GM21619 (cell line): ENCODE data around the gene LRRC8C.
"Not testable (repeated sequence)": the region's sequence is repeated elsewhere in the genome, so short reads cannot be mapped to it uniquely, and the experiment has no call there.

Source experiments
- ATAC-seq: cut with Tn5 transposase; IDR thresholded peaks from one replicate; pipeline ENCODE4 v1.9.1; 2021; ENCODE audit not compliant: unreplicated experiment

The LRRC8C gene

DNA sequence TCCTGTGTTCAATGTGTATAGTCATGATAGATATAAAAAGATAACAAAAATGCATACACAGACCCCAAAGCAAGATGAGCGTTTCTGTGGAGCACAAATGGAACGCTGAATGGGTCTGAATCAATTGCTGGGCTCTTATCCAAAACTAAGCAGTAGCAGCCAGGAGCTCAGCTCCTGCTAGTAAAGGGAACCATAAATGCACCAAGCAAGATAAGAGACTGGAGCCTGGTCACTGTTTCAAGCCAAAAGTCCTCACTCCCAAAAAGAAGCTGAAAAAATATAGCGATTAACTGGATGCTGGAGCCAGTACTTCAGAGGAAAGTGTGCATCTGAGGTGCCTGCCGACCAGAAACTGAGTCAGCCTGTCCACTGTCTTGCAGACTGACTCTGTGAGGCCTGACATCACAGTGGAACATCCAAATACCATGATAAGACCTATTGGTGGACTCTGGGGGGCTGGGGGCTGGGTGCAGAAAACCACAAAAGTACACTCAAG lies 68.9 kb downstream of the LRRC8C start:
- no peak for ATAC-seq

DNA sequence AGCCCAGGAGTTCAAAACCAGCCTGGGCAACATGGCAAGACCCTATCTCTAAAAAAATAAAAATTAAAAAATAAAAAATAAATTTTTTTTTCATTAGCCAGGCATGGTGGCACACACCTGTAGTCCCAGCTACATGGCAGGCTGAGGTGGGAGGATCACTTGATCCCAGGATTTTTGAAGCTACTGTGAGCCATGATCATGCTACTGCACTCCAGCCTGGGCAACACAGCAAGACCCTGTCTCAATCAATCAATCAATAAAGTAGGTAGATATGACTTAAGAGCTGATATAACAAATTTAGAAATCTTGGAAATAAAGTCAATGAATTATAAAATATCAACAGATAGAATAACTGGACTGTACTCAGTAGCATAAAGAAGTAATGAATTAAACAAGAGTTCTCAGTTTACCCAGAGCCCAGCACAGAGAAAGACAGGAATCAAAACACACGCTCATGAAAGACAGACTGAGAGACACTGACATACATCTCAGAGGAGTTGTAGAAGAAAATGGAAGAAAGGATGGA lies 69.7 kb downstream of the LRRC8C start:
- ATAC-seq: no peak

DNA sequence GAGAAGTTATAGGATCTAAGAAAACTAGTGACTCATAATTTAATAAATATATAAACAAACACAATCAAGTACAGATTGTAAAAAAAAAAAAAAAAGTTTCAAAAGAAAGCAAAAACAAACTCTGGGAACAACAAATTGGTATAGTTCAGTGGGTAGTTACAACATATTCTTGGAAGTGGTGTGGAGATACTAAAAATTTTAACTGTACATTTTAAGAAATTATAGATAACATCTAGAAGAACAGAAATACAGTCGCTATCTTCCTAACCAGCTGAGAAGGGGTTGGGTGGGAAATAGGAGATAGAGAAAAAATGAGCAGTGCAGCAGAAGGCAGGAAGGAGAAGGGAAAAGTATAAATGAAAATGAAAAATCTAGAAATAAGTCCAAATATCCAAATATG lies 70.5 kb downstream of the LRRC8C start:
- ATAC-seq: no peak

DNA sequence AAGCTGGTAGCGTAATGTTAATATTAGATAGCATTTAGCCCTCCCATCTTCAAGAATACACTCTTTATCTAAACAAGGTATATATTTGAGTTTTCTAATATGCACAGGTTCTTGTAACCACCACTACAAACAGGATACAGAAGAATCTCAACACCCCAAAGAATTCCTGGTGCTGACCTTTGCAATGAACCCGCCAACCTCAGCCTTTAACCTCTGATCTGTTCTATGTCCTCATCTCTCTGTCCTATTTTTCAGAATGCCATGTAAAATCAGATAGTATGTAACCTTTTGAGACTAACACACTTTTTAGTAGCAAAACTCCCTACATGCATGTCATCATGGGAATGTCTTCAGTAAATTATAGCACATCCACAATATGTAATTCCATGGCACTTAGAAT lies 71.1 kb downstream of the LRRC8C start:
- ATAC-seq: no peak

DNA sequence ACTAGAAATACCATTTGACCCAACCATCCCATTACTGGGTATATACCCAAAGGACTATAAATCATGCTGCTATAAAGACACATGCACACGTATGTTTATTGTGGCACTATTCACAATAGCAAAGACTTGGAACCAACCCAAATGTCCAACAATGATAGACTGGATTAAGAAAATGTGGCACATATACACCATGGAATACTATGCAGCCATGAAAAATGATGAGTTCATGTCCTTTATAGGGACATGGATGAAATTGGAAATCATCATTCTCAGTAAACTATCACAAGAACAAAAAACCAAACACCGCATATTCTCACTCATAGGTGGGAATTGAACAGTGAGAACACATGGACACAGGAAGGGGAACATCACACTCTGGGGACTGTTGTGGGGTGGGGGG lies 72.0 kb downstream of the LRRC8C start:
- ATAC-seq: not testable (repeated sequence)

DNA sequence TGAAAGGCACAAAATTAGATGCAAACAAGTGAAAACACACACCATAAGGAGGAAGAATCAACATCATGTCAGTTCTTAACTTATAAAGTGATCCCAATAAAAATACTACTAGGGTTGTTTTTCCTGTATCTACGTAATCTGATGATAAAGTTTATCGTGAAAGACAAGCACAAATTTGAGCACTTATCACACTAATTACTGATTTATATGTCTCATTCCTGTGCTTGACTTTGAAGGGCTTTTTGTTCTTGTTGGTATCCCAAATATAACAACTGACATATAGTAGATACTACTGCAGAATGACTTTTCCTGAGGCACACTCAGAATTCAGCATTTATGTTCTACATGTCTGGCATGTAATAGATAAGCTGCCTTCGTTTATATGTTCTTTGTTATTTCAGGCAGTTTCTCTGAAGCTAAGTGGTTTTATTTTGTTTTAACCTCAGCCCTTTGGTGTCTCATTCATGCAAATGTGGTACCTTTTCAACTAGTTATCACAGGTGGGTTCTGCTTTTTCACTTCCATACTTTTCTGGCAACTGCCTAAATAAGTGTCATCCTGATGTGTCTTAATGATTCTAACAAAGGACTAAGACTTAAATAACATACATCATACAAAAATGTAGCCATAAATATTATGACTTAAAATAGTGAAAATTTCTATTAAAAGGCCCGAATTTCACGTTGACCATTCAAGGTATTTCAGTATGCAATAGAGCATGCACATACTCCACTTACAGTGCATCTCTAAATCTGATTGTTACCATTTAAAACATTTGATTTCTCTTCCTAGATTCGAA lies 73.2 kb downstream of the LRRC8C start:
- ATAC-seq: peak; percentile 69

DNA sequence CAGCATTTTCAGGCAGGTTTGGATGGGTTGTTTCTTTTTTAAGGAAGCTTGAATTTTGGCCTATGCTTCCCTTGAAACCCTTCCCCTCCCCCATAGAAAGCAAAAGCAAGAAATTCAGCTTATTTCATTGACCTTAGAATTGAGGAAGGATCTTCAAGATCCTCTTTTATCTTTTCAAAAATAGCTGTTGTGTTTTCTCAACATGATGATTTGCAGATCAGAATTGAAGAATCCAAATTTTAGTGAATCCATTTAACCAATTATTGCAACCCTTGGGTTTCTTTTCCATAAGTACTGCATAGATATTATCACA lies 73.7 kb downstream of the LRRC8C start:
- ATAC-seq: peak; percentile 18

DNA sequence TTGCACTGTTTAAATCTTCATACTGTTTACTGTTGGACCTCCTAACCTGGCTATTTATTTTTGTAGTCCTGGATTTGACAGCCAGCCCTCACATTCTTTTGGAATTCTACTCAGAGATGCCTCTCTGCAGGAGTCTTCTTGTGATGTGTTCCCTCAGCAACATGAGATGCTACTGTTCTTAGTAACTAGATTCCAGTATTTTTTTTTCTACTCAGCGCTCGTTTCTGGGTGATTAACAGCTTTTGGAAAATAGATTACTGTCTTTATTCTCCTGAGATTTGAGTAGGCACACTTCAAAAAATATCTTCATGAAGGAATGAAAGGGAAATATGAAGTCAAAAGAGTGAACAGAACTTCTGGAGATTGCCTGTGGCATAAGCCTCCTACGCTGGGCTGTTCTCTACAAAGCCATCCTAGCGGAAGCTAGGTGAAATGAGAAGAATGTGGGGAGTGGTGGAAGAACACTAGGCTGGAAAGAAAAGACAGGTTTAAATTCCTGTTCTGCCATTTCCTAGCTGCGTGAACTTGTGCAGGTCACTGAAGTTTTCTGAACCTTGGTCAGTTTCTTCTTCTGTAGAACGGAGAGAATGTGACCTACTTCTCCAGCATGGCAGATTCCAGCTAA lies 75.9 kb downstream of the LRRC8C start:
- no peak for ATAC-seq

DNA sequence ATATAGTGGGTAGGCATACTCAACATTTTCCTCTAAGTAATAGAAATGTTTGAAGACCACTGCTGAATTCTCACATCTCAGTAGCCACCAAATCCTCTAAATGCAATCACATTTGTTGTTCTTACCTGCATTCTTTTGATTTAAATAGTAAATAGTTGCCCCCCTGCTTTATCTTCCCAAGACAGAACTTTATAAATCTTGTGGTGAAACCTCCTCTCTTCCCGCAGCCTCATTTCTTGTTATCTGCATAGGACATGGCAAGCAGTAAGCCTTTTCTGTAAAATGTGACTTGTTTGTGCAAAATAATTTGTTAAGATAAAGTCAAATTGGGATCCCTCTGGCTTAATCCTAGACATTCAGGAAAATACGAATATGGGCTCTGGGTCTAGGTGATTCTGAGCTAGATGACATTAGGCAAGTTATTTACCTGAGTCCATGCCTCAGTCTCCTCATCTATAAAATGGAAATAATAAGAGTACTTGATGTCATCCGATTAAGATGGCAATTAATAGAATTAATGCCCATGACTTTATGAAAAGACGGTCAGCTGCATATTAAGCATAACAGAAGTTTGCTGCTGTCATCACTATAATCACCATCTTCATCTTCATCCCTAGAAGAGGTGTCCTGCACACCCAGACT lies 77.7 kb downstream of the LRRC8C start:
- ATAC-seq: no peak

DNA sequence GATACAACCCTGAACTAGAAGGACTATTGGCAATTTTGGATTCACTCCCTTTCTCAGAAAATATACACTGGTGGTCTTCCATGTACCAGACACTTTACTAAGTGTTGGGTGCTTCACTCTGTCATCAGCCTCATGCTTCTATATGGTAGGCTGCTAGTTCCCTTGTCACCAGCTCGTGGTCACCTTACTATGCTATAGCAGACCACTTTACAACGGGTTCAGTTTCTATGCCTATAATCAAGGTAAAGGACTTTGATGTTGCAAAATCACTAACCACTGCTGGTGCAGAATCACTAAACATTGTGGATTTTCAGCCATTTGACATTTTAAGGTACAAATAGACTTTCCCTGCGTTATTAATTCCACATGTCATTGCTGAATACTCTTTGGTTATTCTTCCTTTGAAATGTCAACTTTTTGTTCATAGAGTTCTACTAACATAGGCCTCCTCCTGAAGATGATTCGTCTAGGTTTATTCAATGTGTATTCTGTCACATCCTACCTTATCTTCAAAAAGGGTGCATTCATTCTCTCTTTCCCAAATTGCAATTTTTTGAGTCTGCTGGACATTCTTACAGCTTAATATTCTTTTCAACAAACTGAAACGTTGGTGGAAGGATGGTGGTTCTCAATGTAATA lies 78.3 kb downstream of the LRRC8C start:
- ATAC-seq: no peak

DNA sequence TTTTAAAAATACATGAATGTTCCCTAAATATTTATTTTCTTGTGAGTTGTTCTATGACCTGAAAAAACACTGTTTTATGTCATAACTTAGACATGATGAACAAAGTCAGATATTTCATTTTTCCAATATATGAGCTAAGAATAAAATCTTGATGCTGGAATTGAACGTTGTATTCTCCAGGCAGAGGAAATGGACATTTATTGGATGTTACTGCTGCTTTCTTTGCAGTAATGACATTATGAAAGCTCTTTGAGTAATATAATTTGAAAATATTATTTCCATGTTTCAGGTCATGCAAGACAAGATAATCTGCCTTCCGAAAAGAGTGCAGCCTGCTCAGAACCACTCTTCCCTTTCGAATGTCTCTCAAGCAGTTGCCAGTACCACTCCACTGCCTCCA lies 79.5 kb downstream of the LRRC8C start:
- ATAC-seq: no peak

DNA sequence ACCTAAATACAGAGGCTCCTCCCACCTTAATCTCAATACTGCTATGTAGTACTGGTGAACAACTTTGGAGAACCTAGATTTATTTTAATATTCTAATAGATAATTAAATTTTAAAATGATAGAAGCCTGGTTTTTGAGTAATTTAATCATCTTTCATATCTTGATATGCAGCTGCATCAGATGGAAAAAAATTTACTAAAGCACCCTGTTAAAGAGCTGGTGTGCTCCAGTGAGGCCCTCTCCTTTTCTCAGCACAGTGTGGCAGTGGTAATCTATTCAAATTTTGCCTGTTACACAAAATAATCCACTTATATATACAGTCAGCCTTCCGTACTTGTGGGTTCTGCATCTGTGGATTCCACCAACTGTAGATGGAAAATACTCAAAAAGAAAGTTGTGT lies 82.8 kb downstream of the LRRC8C start:
- no peak for ATAC-seq

DNA sequence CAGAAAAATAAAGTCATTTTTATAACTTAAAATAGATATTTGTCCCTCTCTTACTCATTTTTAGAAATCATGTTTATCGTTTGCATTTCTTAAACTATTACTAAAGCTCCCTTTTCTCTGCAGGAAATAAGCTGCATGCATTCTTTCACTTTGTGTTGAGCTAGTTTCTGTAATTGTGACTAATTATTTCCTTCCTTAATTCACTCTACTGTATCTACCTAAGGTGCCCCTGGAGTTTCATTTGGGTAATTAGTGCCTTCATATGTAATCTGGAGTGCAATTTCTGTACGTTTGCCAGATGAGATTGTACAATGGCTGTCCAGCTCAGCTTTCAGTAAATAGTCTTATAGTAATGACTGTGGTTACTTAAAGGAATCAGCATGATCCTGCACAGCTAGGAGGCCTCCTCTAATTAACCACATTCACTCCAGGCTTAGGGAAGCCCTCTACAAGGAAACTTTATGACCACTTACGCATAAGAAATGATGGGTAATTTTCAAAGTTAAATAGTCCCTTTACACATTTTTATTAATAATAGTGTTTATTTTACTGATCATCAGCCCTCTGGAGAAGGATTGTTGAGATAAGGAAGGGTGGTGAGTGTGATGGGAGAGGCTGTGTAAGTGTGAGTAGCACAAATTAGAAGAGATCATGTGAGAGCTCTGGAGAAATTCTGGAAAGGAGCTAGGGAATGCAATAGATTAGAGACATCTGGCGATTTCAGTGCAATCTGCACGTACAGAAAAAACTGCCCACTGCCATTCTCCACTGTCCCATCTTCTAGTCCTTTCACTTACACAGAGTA lies 86.8 kb downstream of the LRRC8C start:
- ATAC-seq: peak; percentile 93

DNA sequence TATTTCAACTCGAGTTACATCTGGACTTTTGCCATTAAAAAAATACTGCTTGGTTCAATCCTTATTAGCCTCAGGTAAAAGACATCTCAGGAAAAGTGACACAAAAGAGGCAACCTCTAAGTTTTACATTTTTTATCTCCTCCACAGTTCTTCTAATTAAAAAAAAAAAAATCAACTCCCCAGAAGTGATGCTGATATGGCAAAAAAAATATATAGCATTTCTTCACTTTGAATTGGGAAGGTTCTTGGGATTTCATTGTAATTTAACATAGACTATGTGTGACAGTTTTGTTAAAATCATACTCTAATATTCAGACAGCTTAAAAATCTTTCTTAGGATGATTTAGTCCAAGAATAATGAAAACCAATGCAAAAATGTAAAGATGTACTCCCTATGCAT lies 87.9 kb downstream of the LRRC8C start:
- ATAC-seq: no peak

DNA sequence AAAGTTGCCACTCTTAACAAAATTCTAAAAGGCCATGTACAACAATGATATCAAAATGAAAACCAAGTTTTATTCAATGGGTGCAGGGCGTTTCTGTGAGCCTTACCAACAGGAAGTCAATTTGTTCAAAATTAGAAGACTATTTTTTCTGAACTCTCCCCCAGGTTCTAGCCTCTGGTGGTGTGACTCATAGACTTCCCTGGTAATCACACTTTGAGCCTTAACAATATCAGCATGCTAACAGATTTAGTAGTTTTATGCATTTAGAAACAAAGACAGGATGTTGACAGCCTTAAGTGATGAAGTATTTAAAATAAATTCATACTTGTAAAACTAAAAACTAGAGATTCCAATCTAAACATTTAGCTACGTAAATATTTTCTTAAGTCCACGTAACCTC lies 88.4 kb downstream of the LRRC8C start:
- ATAC-seq: no peak

DNA sequence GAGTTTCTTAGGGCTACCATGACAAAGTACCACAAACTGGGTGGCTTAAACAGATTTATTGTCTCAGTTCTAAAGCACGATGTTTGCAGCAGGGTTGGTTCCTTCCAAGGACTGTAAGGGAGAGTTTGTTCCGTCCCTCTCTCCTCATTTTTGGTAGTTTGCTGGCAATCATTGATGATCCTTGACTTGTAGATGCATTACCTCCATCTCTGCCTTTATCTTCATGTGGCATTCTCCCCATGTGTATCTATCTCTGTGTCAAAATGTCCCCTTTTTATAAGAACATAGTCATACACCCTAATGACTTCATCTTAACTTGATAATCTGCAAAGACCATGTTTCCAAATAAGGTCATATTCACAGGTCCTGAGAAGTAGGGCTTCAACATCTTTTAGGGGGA lies 90.2 kb downstream of the LRRC8C start:
- ATAC-seq: no peak

DNA sequence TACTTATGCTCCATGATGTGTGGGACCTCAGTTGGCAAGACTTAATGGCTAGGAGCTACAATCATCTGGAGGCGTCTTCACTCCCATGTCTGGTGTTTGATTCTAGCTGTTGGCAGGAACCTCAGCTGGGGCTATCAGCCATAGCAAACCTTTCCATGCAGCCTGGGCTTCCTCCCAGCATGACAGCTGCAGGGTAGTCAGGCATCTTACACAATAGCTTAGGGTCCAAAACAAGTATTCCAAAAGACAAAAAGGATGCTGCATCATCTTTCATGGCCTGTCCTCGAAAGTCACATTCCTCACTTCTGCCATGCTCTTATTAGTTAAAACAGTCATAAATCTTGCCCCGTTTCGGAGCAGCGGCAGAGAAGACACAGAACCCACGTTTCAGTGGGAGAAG lies 90.9 kb downstream of the LRRC8C start:
- ATAC-seq: no peak

DNA sequence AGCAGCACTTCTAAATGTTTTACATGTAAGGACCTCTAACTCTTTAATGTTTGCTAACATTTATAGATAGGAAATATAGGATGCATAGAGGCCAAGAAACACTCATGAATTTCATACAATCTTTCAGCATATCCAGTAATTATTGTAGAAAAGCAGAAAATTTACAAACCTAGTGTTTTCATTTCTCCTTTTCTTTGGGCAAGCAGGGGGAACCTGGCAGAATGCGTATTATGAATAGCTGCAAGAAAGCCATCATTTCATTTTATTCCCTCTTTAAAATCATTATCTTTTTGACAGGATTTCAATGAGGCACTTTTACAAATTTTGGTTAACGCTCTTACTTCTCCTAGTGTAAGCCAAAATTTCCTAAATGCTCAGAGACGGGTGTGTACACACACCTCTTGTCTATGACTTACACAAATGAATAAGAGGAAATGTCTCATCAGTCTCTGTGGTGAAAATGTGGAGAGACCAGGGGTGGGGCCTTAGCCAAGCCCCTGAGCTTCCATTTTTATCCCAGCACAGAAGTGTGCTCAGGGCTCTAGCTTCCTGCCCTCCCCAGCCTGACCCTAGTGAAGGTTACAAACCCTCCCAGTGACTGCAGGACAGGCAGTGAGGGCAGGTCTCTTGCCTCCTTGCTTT lies 91.6 kb downstream of the LRRC8C start:
- ATAC-seq: peak; percentile 71

DNA sequence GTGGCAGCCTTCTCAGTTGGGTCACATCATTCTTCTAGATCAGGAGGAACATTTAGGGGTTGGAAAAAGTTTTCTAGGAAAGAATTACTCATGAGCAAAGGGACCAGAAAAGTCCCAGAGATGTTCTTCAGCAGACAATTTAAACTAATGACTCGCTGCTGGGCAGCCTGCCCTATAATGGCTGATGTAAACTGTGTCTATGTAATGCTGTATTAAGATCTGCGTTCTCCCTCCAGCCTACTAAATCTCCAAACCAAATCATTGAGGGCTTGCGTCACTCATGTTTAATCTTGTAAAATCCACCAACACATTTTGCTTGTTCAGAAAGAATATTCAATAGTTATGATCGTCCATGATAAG lies 92.1 kb downstream of the LRRC8C start:
- ATAC-seq: no peak

DNA sequence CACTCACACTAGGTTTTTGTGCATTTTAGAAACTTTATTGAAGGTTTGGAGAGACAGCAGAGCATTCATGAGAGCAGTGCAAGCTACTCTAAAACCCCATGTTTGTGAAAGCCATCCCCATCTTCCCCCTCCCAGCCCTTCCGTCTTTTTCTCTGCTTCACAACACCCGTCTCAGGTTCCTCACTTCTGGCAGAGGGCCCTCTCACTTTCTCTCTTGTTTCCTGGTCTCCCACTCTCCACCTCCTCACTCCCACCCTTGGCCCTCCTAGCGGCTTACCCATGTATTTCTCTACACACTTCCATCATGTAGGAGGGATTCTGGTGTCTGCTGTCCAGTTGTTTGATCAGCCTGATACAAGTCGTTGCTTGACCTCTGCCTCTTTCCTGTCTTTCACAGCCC lies 92.7 kb downstream of the LRRC8C start:
- no peak for ATAC-seq
